Stimulated activated CD8-positive, alpha-beta memory T cell treated with anti-CD3 and anti-CD28 coated beads, Interleukin-4, amount 100 ng/mL, for 48 hours (primary cell): Measurements from ENCODE around the gene INPP5A.
"Not testable (repeated sequence)": the region's sequence is repeated elsewhere in the genome, so short reads cannot be mapped to it uniquely, and the experiment has no call there.

Source experiments
- DNase-seq: peaks from one replicate; pipeline ENCODE4 v3.0.0-alpha.2; 2020

Gene INPP5A

DNA sequence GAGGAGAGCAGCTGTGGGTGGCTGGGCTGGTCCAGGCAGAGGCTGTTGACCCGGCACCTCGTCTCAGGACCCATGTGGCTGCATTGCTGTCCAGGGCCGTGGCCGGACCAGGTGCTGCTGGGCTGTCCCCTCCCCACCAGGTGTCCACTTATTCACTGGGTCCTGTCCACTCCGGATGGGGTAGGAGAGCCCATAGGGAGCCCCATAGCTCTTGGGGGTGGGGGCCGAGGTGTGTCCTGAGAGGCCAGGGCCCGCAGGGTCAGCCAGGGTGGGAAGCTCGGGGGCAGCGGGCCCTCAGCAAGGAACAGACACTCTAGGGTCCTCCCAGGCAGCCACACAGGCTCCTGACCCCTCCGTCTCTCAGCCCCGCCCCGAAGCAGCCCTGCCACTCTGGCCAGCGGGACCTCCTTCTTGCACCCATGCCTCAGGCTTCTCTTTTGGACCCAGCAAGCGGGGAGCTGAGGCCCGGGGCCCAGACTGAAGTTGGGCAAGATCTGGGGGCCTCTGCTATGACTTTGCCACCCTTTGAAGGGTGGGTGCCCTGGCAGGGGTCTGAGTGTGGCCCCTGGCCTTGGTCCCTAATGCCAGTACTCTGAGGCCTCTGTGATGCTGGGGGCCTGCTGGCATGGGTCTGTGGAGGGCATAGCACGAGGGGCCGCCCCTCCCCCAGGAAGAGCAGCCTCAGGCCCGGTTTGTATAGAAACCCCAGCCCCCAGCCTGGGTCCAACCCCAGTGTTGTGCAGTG, 162.0 kb downstream of the INPP5A start:
- no peak for DNase-seq

- no peak for DNase-seq
Measured at GRCh38 chr10:132700156-132701098, 162.8 kb downstream of the INPP5A start.

DNA sequence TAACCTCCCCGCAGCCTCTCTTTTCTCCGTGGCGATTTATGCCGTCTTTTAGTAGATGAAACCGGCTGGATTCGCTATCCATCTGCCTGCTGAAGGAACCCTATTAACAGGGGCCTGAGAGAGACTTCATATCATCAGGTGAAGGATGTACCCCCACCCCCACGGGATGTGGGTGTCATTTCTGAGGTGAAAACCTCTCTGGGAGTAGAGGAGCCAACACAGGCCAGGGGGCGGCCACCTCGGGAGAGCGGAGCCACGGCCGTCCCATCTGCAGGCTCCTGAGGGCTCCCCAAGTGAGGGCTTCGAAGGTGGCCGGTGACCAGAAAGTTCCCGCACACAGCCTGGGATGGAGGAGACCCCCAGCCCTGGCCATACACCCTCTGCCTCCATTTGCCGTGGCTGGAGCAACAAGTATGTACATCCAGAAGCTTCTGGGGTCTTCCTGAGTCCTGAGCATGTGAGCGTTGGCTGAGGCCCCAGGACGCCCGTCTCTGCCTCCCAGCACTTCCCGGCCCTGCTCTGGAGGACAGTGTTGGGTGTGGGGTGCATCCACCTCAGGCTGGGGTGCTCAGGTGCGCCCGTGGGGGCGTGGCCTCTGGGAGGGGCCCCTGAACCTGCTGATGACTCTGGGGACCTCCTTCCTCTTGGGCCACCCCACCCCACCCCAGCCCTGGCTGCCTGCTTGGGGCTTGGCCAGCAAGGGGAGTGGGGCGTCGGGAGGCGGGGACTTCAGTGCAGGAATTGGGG, 163.7 kb downstream of the INPP5A start:
- DNase-seq: no peak

DNA sequence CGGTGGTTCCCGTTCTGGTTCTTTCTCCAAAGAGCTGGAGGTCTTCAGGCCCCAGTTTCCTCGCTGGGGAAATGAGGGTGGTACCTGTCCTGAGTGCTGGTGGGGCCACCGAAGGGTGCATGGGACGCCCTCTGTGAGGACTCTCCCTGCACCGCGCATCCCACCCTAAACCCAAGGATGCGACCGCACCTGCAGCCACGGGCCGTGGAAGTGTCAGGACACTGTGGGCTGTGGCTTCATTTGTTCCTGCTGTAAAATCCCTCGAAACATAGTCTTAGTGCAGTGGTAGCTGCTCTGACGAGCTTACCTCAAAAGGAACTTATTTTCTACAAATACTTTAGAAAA, 164.2 kb downstream of the INPP5A start:
- no peak for DNase-seq

DNA sequence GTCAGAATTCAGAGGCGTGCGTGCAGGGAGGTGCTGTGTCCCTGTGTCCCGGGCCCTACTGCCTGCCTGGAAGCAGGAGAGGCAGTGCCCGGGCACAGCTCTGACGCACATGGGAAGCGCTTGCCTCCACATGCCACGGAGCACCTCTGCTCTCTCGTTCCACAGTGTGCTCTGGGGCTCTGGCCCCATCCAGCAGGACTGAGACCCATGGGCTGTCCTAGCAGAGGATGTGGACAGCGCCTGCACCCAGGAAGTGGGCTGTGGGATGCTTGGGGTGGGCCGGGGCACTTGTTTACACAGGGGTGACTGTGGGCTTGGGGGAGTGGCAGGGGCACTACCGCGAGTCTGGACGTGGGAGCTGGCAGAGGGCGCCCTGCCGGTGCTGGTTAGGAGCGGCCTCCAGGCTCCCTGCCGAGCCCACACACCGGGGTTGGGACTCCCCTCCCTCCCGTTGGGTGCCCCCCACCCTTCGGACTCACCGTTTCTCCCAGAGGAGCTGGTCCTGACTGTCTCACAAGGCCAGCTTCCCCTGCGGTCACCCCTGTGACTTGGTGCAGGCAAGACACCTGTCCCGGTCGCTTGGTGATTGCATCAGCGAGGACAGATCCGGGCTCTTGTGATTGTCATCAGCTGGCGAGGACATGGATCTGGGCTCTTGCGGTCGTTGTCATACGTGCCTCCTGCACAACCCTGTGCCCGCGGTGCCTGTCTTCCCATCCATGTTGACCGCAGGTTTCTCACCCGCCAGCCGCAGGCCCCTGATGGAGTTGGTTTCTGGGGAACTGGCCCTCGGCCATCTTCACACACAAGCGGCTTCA, 165.2 kb downstream of the INPP5A start:
- DNase-seq: no peak

- no peak for DNase-seq
Measured at GRCh38 chr10:132703419-132704007, 165.9 kb downstream of the INPP5A start.

GRCh38 chr10:132704008-132704814, 166.6 kb downstream of the INPP5A start:
- DNase-seq: no peak

DNA sequence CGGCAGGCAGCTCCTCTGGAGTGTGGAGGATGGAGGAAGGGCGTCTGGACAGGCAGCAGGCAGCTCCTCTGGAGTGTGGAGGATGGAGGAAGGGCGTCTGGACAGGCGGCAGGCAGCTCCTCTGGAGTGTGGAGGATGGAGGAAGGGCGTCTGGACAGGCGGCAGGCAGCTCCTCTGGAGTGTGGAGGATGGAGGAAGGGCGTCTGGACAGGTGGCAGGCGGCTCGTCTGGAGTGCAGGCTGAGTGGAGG, 167.2 kb downstream of the INPP5A start:
- DNase-seq: not testable (repeated sequence)

DNA sequence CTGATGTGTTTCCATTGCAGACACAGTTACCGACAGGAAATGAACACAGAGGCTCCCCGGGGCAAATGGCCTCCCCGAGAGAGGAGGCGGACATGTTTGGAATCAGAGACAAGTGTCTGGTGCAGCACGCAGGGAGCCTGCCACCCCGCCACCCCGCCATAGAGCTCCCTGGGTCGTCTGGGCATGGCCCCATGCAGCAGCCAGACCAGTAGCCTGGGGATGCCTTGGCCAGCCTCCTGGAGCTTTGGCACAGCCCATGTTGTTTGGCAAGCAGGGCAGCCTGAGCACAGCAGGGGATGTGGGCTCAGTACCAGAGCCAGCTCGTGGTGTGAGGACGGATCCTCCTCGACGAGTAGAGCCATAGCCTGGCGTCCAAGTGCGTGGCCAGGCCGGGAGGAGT, 167.6 kb downstream of the INPP5A start:
- no peak for DNase-seq

DNA sequence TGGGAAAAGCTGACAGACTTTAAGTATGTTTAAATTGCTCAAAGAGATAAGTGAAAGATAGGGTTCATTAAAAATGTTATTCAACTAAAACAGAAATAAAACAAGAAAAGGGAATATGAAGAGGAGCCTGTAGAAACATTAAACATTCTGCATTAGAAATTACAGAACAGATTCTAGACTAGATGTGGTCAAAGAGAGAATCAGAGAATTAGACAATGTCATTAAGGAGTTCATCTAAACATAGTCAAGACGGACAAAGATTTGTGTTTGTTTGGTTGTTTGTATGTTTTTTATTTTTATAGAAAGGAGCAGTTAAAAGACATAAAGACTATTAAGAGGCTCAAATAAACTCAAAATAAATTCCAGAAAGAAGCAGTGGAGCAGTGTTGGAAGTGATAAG, 168.4 kb downstream of the INPP5A start:
- no peak for DNase-seq

GRCh38 chr10:132706701-132707100, 169.1 kb downstream of the INPP5A start:
- no peak for DNase-seq

DNA sequence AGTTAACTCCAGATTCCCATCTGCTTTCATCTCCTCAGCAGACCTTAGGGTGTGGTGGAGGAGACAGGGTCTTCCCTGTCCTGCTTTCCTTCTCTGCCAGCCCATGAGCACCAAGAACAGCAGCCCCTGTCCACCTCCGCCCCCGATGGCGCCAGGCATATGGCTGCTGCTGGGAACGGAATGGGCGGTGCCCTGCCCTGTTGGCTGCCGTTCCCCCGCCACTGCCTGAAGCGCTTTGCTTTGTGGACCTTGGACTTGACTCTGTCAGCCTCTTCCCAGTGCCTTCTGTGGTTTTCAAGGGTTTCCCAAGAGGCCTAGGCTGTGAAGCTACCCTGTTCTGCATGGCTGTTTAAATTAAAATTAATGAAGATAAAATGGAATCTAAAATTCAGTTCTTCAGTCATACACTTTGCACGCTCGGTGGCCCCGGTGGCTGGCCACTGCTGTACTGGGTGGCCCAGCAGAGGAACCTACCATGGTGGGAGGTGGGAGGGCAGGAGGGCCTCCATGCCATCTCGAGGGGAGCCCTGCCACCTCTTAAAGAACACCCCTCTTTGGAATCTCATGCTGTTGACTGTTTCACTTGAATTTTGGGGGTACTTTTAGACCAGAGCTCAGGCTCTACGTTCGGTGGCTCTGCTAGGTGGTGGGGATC, 169.7 kb downstream of the INPP5A start:
- no peak for DNase-seq

DNA sequence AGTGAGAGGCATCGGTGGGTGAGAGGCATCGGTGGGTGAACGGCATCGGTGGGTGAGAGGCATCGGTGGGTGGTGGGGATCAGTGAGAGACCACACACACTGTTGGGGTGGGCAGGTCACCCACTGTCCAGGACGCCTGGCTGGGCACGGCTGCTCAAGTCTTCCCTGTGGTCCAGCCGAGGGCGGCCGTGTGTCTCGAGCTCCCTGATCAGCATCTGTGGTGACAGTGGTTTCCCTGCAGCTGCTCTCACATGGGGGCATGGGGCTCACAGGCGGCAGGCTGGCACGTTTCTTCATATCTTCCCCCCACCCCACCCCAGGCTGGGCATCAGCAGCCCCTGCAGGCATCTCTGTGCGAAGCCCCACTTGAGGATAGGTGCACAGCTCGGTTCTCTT, 170.2 kb downstream of the INPP5A start:
- no peak for DNase-seq

DNA sequence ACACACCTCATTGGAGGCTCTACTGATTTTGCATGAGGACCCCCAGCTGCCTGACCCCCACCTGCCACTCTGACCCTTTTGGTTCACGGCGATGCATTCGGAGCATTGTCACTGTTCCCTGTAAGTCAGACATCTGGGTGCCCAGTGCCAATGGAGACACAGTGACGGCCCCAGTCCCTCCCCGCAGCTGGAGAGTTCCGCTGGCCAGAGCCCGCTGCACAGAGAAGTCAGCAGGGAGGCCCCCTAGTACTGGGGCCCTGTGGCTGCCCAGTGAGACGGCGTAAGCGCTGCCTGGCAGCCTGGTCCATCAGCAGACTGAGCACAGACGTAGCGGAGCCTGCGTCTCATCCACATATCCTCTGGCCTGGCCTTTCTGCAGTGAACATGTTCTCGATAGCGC, 170.9 kb downstream of the INPP5A start:
- no peak for DNase-seq

DNA sequence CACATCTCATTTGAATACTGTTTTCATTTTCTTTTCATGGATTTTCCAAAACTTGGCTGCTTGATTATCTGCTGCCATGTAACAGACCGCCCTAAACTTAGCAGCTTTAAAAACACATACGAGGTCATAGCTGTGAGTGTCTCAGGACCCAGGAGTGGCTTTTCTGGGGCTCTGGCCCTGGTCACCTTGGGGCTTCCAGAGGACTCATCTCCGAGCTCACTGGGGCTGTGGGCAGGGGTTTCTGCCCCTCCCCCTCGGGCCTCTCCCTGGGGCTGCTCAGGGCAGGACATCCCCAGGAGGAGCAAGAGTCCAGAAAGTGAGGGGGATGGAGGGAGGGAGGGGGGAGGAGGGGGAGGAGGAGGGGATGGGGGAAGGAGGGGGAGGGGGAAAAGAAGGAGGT, 171.3 kb downstream of the INPP5A start:
- no peak for DNase-seq

GRCh38 chr10:132709471-132709951, 171.9 kb downstream of the INPP5A start:
- no peak for DNase-seq

DNA sequence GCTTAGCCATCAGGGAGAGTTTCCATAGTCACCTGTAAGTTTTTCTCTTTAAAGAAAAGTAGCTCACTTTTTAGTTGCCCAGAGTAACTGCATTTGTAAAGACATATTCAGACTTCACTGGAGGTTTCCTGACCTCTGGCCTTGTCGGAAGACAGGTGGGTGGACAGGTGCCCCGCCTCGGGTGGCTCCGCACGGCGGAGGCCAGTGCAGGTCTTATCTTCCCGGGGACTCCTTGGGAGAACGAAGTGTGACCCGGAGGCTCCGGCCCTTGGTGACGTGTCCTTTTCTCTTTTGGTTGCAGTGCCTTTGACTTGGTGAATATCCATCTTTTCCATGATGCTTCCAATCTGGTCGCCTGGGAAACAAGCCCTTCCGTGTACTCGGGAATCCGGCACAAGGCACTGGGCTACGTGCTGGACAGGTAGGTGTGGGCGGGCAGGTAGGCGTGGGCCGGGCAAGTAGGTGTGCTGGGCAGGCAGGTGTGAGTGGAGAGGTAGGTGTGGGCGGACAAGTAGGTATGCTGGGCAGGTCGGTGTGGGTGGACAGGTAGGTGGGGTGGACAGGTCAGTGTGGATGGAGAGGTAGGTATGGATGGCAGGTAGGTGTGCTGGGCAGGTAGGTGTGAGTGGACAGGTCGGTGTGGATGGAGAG, 172.6 kb downstream of the INPP5A start:
- no peak for DNase-seq

- no peak for DNase-seq
Measured at GRCh38 chr10:132710746-132711612, 173.4 kb downstream of the INPP5A start.

DNA sequence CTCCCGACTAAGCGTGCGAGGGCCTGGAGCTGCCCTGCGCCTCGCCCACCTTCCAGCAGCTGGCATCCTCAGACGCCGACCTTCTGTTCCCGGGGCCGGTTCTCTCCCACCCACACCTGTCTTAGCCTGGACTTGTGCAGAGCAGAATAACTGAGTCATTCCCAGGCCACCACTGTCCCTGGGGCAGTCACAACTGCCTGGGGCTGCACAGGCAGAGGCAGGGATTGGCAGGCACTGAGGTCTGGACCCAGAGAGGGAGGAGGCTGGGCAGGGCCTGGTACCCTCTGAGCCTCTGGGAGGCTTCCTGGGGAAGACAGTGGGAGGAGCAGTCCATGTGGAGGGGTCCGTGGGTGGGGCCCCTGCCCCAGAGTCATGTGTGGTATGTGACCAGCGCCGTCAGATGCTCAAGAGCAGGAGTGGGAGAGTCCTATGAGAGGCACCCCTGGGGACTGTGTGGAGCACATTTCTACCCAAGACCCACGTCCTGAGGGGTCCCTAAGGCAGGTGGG, 174.1 kb downstream of the INPP5A start:
- DNase-seq: no peak
